ENCODE data around the gene BCAS4.
"Not testable (repeated sequence)": the region's sequence is repeated elsewhere in the genome, so short reads cannot be mapped to it uniquely, and the experiment has no call there.

The BCAS4 gene

DNA sequence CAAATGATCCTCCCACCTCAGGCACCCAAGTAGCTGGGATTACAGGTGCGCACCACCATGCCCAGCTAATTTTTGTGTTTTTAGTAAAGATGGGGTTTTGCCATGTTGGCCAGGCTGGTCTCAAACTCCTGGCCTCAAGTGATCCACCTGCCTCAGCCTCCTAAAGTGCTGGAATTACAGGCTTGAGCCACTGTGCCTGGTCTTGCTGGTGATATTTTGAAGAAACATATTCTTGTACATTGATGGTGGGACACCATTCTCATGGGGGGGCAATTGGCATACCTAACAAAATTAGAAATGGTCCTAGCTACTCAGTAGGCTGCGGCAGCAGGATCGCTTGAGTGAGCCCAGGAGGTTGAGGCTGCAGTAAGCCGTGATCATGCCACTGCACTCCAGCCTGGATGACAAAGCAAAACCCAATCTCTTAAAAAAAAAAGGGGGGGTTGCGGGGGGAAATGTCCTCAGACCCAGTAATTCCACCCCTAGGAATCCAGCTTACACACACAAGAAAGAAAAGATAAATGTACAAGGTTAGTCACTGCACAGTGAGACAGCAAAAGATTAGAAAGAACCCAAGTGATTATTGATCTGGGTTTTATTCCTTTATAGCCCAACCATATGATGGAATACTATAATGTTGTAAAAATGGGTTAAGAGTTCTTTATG lies 87.0 kb downstream of the BCAS4 start:
- not testable (repeated sequence) for DNase-seq

DNA sequence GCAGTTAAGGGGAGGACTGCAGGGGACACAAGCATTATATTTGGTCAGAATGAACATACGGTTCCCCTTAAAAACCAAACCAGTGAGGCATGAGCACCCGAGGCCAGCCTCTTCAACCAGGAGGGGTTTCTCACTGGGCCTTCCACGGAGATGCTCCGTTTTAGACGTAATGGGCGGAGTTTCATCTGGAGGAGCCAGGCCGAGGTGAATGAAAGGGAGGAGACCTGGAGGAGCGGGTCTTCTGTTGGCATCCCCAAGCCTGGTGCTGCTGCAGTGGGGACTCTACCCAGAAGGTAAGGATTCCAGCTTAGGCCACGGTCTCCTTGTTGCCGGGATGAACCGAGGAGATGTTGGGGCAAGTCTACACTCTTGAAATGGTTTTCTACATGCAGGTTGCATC lies 89.0 kb downstream of the BCAS4 start:
- no peak for DNase-seq

DNA sequence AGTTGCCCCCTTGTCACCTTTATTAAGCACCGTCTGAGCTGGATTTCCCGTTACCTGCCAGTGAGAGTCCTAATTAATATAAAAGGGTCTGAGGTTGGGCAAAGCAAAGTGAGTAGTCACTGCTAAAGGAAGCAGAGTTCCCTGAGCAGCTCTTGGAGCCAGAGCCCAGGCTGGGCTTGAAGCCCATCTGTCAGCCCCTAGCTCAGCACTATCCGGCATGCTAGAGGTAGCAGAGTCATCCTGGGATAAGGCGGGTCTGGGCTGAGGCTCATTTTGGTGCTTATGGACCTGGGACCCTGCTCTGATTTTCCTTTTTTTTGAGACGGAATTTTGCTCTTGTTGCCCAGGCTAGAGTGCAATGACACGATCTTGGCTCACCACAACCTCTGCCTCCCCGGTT lies 90.2 kb downstream of the BCAS4 start:
- DNase-seq: no peak

DNA sequence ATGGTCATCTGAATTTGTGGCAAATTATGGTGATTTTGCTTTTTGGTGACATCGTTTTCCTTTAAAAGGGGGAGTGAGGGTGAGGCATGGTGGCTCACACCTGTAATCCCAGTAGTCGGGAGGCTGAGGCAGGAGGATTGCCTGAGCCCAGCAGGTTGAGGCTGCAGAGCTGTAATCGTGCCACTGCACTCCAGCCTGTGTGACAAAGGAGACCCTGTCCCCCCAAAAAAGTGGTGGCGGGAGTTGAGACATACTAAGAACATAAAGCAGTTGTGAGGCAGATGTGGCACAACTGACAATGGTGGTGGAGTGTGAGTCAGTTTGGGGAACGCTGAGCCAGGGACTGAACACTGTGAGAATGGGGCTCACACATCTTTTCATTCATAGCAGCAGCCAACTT lies 90.9 kb downstream of the BCAS4 start:
- DNase-seq: no peak

DNA sequence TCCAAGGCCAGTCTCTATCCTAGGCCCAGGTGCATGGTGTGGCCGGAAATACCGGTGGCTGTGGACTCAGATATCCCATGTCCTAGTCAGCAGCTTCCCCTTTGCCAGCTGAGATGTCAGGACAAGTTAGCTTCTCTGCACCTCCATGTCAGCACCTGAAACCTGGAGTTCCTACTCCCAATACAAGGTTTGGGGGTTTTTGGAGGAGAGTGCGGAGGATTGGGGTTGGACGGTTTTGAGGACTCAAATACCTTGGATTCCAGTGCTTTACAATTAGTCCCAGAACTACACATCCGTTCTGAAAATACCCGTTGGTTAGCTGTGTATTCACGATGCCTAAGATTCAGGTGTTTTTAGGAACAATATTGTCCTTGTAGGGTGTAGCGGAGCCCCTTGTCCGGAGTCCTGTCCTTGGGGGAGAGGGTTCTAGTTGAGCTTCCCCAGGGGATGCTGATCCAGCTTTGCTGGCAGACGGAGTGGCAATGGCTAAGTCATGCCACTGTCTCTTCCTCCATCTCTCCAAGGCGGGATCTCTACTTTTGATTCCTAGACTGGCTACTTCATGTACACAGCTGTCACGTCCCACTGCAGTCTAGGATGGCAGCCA lies 91.4 kb downstream of the BCAS4 start:
- DNase-seq: no peak

GRCh38 chr20:50887576-50887975 lies 92.7 kb downstream of the BCAS4 start:
- DNase-seq: no peak

DNA sequence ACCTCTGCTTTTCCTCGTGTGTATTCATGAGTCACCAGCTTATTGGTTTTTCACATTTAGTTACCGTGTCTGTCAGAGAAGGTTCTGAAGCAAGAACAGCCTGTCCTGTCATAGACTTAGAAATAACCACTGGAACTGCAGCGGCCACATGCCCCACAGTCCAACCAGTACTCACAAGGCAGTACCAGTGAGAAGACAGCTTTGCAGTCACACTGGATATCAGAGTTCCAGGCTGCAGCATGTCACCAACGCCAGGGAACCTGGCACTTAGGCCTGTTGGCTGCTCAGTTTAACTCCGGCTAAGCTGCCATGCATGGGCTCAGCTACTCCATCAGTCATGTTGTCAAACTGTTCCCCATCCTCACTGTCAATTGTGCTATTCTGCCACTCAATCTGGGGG lies 96.3 kb downstream of the BCAS4 start:
- DNase-seq: no peak

DNA sequence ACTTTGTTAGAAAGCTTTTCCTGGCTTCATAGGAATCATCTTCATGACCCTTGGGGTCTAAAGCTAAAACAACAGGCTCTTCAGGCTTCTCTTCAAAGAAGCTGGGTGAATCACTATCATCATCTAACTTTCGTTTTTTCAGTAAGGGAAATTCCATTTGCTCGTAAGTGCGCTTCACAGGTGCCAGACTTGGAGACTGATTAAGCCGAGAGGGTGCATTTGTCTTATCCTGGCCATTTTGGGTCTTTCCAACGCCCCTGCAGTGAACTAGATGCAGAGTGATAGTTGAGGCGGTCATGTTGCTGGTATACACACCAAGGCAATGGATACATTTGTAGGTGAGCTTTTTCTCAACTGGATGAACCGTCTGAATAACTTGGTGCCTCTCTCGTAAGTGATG lies 97.5 kb downstream of the BCAS4 start:
- DNase-seq: no peak

GRCh38 chr20:50893620-50894019 lies 98.8 kb downstream of the BCAS4 start:
- DNase-seq: no peak

DNA sequence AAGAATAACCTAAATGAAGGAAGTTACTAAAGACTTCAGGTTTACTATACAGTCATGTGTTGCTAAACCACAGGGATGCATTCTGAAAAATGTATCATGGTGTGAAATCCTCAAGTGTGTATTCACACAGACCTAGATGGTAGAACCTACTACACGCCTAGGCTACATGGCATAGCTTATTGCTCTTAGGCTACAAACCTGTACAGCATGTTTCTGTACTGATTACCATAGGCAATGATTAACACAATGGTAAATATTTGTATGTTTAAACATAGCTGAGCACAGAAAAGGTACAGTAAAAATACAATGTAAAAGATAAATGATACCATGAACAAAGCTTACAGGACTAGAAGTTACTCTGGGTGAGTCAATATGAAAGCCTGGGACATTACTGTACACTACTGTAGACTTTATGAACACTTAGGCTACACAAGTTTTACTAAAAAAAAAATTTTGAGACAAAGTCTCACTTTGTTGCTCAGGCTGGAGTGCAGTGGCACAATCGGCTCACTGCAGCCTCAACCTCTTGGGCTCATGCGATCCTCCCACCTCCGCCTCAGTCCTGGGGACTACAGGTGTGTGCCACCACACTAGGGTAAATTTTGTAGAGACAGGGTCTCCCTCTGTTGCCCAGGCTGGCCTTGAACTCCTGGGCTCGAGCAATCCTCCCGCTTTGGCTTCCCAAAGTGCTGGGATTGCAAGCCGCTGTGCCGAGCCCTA lies 100.4 kb downstream of the BCAS4 start:
- no peak for DNase-seq

GRCh38 chr20:50898475-50898874 lies 103.6 kb downstream of the BCAS4 start:
- DNase-seq: no peak

DNA sequence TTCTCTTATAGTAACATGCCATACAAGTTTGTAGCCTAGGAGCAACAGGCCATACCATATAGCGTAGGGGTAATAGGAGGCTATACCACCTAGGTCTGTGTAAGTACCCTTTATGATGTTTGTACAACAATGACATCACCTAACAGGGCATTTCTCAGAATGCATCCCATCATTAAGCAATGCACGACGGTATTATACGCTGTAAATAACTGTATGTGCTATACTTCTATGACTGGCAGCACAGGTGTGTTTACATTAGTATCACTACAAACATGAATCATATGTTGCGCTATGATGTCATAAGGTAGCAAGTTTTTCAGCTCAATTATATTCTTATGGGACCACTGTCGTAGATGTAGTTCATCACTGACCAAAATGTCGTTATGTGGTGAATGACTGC lies 105.4 kb downstream of the BCAS4 start:
- DNase-seq: no peak

GRCh38 chr20:50901301-50901700 lies 106.4 kb downstream of the BCAS4 start:
- no peak for DNase-seq

- DNase-seq: no peak
These were observed 108.6 kb downstream of the BCAS4 start for GRCh38 chr20:50903353-50904051.

DNA sequence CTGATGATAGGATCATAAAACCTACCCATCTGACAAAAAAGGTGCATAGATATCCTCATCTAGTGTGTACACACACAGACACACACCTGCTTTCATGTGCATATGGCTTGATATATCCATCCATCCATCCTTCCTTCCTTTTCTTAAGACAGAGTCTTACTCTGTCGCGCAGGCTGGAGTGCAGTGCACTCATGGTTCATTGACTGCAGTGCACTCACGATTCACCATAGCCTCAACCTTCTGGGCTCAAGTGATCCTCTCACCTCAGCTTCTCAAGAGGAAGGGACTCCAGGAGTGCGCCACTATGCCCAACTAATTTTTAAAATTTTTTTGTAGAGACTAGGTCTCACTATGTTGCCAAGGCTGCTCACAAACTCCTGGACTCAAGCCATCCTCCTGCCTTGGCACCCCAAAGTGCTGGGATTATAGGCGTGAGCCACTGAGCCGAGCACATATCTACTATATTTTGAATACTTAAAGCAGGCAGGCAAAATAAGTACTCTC lies 109.3 kb downstream of the BCAS4 start:
- DNase-seq: no peak

DNA sequence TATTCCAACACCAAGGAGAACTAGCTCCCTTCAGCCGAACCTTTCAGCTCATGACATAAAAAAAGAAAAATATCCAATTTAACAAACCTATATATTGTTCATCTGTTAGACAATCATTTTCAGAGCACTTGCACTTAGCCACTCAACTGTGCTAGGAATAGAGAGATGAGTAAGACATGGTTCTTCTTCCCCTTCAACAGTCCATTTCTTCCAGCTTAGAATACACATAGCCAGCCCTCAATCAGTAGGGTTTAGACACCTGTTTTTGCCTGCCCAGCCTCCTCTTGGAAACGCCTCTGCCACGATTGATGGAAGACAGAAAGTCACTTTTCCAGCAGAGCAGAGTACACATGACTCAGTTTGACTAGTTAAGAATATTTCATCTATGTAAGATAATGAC lies 114.6 kb downstream of the BCAS4 start:
- no peak for DNase-seq

DNA sequence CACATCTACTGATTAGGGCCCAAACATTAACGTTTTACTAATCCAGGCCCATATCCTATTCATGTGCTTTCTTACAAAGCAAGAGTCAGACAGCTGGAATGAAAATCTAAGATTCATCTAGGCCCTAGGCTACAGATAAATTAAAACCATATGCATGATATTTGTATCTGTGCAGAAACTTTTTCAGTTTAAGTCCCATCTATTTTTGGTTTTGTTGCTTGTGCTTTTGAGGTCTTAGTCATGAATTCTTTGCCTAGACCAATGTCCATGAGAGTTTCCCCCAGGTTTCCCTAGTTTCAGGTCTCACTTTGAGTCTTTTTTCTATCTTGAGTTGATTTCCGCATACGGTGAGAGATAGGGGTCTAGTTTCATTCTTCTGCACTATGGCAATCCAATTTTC lies 116.2 kb downstream of the BCAS4 start:
- DNase-seq: no peak

- DNase-seq: no peak
These were observed 116.9 kb downstream of the BCAS4 start for GRCh38 chr20:50911716-50912115.

- peak; percentile 31 to 38 for DNase-seq
These were observed 119.0 kb downstream of the BCAS4 start for GRCh38 chr20:50913690-50914375.

DNA sequence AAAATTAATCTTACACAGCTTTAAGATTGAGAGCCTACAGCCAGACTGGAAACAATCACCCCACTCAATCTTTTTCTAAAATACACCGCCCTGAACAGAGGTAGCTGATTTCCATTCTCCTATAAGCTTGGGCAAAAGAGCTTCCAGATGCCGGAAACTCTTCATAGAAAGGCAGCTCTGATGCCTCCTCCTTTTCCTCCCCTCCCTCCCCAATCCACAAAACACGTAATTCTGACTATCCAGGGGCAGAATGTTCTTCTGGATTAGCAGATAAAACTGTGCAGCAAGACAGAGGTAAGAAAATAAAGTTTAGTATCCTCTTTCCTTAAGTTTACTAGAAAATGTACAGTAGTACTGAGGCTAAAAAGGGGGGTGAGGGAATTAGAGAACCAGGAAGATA lies 120.6 kb downstream of the BCAS4 start:
- DNase-seq: no peak

DNA sequence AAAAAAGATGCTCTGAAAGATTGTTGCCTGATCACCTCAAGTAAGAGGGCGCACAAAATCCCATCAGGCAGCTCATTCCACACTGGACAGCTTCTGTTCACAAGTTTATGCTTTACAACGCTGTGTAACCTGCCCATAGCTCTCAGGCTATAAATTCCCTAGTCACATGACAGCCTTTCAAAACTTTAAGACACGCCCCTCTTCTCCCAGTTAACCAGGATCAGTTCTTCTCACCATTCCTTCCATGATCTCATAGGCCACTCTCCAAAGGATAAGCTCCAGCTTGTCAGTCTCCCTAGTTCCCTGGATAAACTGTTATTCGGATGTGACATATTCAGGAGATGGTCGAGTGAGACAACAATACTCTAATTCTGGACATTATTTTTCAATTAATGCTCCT lies 121.4 kb downstream of the BCAS4 start:
- DNase-seq: no peak

- DNase-seq: no peak
These were observed 122.1 kb downstream of the BCAS4 start for GRCh38 chr20:50916934-50917333.

DNA sequence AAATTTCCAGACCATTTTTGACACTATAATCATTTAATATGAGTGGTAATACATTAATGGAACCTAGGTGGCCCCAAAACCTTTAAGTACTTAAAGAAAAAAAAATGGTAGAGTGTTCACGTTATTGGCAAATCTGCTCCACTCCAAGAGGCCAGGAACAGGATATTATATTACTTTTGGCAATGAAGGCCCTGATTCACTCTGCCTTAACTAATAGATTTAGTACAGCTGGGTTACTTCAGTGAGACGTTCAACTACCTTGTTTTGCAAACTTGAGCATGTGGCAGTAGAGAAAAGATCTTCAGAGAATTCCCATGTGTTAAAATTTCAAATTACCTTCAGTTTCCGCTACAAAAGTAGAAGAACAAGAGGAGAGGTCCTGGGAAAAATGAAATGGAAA lies 123.5 kb downstream of the BCAS4 start:
- no peak for DNase-seq
